Stimulated activated CD4-positive, alpha-beta T cell treated with anti-CD3 and anti-CD28 coated beads, TNF-alpha, amount 100 ng/mL, for 48 hours (primary cell): ENCODE data around the gene ANKRD20A1.
"Not testable (repeated sequence)": the region's sequence is repeated elsewhere in the genome, so short reads cannot be mapped to it uniquely, and the experiment has no call there.

Experiments used
- DNase-seq, 3 donors: peaks; one replicate each; pipeline ENCODE4 v3.0.0-alpha.2; 2020; ENCODE audit warnings: low read depth in 3 of 3

The ANKRD20A1 gene

GRCh38 chr9:67858871-67859270 is at the start of gene ANKRD20A1:
Gene ANKRD20A1 (plus strand): TSS chr9:67858931. CDS start chr9:67859427, 496 bp downstream.
- not testable (repeated sequence) for DNase-seq

DNA sequence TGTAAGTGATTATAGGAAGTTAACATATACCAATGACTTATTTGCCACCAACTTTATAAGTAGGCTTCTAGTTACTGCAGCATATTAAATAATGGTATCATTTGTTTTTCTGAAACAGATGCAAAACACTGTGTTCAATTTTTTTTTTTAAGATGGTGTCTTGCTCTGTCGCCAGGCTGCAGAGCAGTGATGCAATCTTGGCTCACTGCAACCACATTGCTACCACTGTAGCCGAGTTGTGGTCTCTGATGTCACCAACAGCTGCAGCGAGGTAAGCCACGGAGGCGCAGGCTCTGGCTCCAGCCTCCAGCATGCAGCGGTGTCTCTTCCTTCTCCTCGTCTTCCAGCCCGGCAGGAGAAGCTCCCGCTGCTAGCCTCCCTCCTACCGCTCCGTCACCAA is 26.6 kb upstream of the ANKRD20A1 start:
- peak in 1 of 3 donors; percentile 0 for DNase-seq
